Body of pancreas (tissue), 4 donors: ENCODE measurements around the gene FAM216B. TPM values are rescaled to one million over a fixed set of nuclear protein-coding genes. Genes with fewer than 3 reads are reported as not detected.

ENCODE experiments used
- ATAC-seq: fragments of 150-250 bp; one replicate; pipeline ENCODE4 v1.9.1; 2016
- DNase-seq, 4 donors: peaks; one replicate each; pipeline ENCODE4 v3.0.0-alpha.2; 2019
- H3K27ac ChIP-seq, 4 donors: fragments of 200-600 bp; sonication (generic); 1 replicate in 3 of 4; 2 replicates in 1 of 4; pipeline versions ENCODE4 v1.5.1 to v1.6.1; 2016 to 2019; ENCODE audit warnings: mild to moderate bottlenecking in 1 of 4, mixed read lengths in 1 of 4, moderate library complexity in 1 of 4
- H3K27me3 ChIP-seq, 2 donors: fragments of 200-600 bp; sonication (generic); one replicate each; pipeline ENCODE4 v1.6.0; 2016; ENCODE audit warnings: mild to moderate bottlenecking in 1 of 2
- H3K36me3 ChIP-seq, 2 donors: fragments of 200-600 bp; sonication (generic); replicated peaks in 1 of 2; 2 replicates each; pipeline ENCODE4 v1.5.1; 2016; ENCODE audit warnings: low read depth in 2 of 2; ENCODE audit not compliant: insufficient read depth in 1 of 2
- H3K4me1 ChIP-seq: fragments of 200-600 bp; sonication (generic); one replicate; pipeline ENCODE4 v1.6.0; 2016
- H3K4me3 ChIP-seq, 2 donors: fragments of 200-600 bp; sonication (generic); 1 replicate in 1 of 2; 2 replicates in 1 of 2; pipeline ENCODE4 v1.5.1; 2016 to 2019
- H3K9me3 ChIP-seq, 3 donors: fragments of 200-600 bp; sonication (generic); 1 replicate in 2 of 3; 2 replicates in 1 of 3; pipeline ENCODE4 v1.5.1; 2016
- CTCF ChIP-seq, 7 experiments: fragments of 450-650 bp in 4 of 7; fragments of 200-600 bp in 3 of 7; sonication (generic) in 3 of 7; IDR thresholded peaks; one replicate each; pipeline ENCODE4 v1.5.1; 2016 to 2019; ENCODE audit warnings: antibody characterized with exemption in 7 of 7
- POLR2A ChIP-seq, 3 donors: fragments of 450-650 bp; IDR thresholded peaks; one replicate each; pipeline ENCODE4 v1.6.1; 2016; ENCODE audit warnings: antibody characterized with exemption in 3 of 3, mild to moderate bottlenecking in 2 of 3
- WGBS, 2 donors: methylation state at CpG; one replicate each; pipeline ENCODE4 v1.1.5; 2017; 5-methylcytosine and 5-hydroxymethylcytosine counted together
- intact Hi-C: fragments of 100-400 bp; cut with DNase I; formaldehyde crosslinking; loops from one replicate; pipeline ENCODE4 v1.15.1; 2023
- total RNA-seq, 2 donors: library from RNA; depleted of rRNA; stranded (reverse); fragments of >200 nt; gene quantifications; one replicate each; pipeline ENCODE4 v1.1.0, GENCODE V29; 2016

FAM216B gene
- total RNA-seq, 2 donors from 2014 or later: under 0.01 TPM; not detected in 1

GRCh38 chr13:42798118-42798517, 16.7 kb downstream of the FAM216B start:
- TF ChIP-seq POLR2A (IDR thresholded peaks at IDR 0.05): no peak
- TF ChIP-seq CTCF (IDR thresholded peaks at IDR 0.05): no peak
- no peak overlapping the region for H3K27ac ChIP-seq
- H3K9me3 ChIP-seq: no peaks in the 10 kb centered on the region
- intact Hi-C loops: no loop called here
- no peak for DNase-seq
- ATAC-seq: no peak
- H3K36me3 ChIP-seq: no peaks in the 10 kb centered on the region
- H3K4me1 ChIP-seq: no peaks in the 10 kb centered on the region
- H3K4me3 ChIP-seq: no peak overlapping the region
- 61% methylated on average over 6 of the region's 6 CpGs for WGBS, 2 donors
- no peaks in the 10 kb centered on the region for H3K27me3 ChIP-seq

DNA sequence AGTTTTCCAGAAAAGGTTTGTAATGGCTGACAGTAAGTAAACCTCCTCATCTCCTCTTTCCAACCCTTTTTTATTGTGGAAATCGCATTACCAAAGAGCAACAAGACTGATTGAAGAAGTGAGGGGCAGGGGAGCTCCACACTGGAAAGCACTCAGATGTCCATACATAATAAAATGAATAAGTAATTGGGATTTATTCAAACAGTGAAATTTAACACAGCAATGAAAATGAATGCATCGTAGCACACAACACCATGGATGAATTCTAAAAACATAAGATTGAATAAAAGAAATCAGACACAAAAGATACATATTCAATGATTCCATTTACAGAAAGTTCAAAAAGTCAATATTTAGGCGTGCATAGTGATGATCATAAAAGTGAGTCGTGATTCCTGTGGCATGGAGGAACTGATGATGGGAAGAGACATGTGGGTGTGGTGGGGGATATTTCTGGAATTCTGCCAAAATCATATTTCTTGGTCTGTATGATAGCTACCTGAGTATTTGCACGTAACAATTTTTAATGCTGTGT, 18.8 kb downstream of the FAM216B start:
- DNase-seq (no peak), ATAC-seq (no peak)
- Histone ChIP-seq H3K36me3 (no peaks in the 10 kb centered on the region), H3K27ac (no peak overlapping the region), H3K4me1 (no peaks in the 10 kb centered on the region), H3K4me3 (no peak overlapping the region), H3K27me3 (no peaks in the 10 kb centered on the region), H3K9me3 (no peaks in the 10 kb centered on the region)
- WGBS, 2 donors: 57 to 67% methylated on average over 5 of the region's 5 CpGs
- no peak for TF ChIP-seq CTCF (IDR thresholded peaks at IDR 0.05)
- TF ChIP-seq POLR2A (IDR thresholded peaks at IDR 0.05): no peak
- intact Hi-C loops: no loop called here

- Histone ChIP-seq H3K27ac (no peak overlapping the region), H3K36me3 (no peaks in the 10 kb centered on the region), H3K4me1 (no peaks in the 10 kb centered on the region), H3K9me3 (no peaks in the 10 kb centered on the region), H3K27me3 (no peaks in the 10 kb centered on the region), H3K4me3 (no peak overlapping the region)
- intact Hi-C loops: no loop called here
- DNase-seq: no peak
- TF ChIP-seq CTCF (IDR thresholded peaks at IDR 0.05): no peak
- no peak for ATAC-seq
- 71 to 73% methylated on average over 2 of the region's 2 CpGs for WGBS, 2 donors
These were observed 22.3 kb downstream of the FAM216B start for GRCh38 chr13:42803563-42804204.

DNA sequence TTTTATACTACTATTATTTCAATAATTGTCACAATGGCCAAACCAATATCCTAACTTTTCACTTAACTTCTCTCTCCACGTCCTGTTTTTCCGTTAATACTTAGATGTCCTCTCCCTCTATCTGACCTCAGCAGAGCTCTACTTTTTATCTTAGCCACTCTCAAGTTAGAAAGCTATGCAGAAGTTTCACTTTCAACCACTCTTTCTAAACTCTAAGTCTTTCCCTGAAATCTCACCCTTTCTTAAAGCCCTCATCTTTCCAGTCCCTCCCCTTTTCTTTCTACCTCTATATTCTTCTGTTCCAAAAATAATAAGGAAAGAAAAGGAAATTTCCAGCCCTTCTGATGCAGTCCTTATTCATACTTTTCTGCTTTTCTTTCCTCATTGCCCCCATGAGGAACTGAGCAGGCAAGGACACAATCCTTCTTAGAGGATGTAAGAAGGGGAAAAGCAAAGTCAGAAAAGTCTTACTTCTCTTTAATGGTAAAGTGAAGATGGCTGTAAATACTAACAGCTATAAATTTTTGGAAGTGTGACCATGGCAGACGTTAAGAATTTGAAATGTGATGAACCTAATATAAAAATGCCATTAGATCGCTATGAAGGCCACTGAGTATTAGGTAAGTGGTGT, 23.0 kb downstream of the FAM216B start:
- no peak for ATAC-seq

More for the DNA sequence above, 23.0 kb downstream of the FAM216B start:
- H3K4me3 ChIP-seq: no peak overlapping the region
- 59 to 76% methylated on average over 4 of the region's 4 CpGs for WGBS, 2 donors
- TF ChIP-seq CTCF (IDR thresholded peaks at IDR 0.05): no peak
- TF ChIP-seq POLR2A (IDR thresholded peaks at IDR 0.05): no peak
- no peak for DNase-seq
- intact Hi-C loops: no loop called here
- no peaks in the 10 kb centered on the region for H3K4me1 ChIP-seq
- H3K9me3 ChIP-seq: no peaks in the 10 kb centered on the region
- H3K27me3 ChIP-seq: no peaks in the 10 kb centered on the region
- H3K36me3 ChIP-seq: no peaks in the 10 kb centered on the region
- H3K27ac ChIP-seq: no peak overlapping the region
